ENCODE data around the gene LIPA.
"Not testable (repeated sequence)": the region's sequence is repeated elsewhere in the genome, so short reads cannot be mapped to it uniquely, and the experiment has no call there.

The LIPA gene

GRCh38 chr10:89270153-89270483 is 18.5 kb upstream of the LIPA start:
- DNase-seq (ENCODE audit: low read depth in 2 of 2): no peak

GRCh38 chr10:89269433-89270152 is 18.0 kb upstream of the LIPA start:
- DNase-seq (ENCODE audit: low read depth in 2 of 2): no peak

- DNase-seq (ENCODE audit: low read depth in 2 of 2): no peak
Observed at GRCh38 chr10:89266721-89267453, 15.3 kb upstream of the LIPA start.

GRCh38 chr10:89263531-89263930 is 12.0 kb upstream of the LIPA start:
- DNase-seq (ENCODE audit: low read depth in 2 of 2): no peak

DNA sequence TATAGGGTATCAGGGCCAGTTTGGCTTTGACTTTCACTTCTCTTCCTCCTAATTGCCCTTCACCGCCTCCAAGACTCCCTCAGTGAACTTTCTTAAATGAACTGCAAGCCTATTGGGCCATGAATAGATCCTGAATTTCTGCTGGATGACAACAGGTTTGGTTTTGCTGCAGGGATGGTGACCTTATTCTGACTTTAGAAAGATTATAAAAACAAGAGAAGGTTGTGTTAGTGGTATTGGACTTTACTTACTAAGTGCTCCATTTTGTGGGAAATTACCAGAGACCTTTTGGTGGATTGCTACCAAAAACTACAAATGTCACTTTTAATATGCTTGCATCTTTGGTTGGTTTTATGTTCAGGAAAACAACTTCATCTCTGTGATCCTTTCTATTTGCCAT is 11.5 kb upstream of the LIPA start:
- DNase-seq (ENCODE audit: low read depth in 2 of 2): no peak

DNA sequence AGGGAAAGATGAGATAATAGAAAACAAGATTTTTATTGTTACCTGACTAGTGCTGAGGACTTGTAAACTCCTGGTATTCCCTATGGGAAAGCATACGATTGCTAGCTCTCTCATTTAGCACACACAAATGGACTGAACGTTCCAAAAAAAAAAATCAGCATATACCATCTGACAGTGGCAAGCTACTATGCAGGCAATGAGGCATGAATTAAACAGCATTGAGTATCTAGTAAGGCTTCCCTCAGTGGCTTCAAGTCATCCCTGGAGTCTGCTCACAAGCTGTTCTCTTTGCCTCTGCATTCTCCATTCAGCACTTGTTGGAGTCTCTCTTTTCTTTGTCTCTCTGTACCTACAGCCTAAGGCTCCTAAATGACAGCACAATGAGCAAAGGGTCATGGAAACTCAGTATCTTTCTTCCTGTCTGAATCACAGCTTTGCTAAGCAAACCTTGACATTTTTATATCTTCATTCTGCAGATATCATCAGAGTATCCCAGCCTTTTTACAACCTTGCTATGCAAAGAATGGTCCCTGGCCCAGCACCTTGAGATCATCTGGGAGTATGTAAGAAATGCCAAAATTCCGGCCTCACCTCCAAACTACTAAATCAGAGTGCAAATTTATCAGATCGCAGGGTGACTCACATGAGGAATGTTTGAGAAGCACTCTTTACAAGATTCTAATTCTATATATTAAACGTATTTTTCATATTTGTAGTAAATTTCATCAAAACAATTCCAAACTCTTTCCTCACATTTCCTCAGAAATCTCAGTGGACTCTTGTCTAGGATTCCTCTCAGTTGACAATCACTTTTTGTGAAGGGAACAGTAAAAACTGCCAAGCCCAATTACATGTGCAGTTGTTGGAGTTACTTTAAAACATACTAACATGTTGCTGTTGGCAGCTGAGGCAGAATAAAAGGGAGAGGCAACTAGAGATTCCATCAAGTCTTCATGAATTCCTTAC is 10.8 kb upstream of the LIPA start:
- no peak for DNase-seq (ENCODE audit: low read depth in 2 of 2)

DNA sequence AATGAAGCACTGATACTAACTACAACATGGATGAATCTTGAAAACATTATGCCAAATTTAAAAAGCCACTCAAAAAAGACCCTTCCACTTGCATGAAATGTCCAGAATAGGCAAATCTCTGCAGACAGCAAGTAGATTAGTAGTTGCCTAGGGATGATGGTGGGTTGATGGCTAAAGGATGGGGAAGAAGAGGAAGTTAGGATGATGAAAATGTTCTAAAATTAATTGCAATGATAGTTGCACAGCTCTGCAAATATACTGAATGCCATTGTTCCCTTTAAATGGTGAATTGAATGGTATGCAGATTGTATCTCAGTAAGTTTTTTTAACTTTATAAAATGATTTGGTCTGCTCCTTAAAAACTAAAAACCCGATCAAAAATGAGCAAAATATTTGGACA is 7.3 kb upstream of the LIPA start:
- DNase-seq (ENCODE audit: low read depth in 2 of 2): no peak

DNA sequence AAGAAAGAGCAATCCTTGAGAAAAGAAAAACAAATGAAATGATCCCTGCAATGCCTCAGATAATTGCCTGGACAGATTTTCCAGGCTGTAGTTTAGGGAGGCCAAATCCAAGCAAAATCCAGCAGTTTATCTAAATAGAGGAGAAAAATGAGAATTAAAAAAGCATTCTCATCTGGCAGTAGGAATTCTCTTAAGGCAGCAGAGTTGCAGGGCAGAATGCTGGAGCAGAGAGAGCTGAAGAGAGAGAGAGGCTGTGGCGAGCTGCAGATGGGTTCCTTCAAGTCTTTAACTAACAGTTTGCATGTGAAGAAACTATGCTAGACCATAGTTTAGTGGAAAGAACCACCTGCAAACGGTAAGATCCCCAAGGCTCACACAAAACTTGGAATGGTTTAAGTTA is 6.0 kb upstream of the LIPA start:
- no peak for DNase-seq (ENCODE audit: low read depth in 2 of 2)

DNA sequence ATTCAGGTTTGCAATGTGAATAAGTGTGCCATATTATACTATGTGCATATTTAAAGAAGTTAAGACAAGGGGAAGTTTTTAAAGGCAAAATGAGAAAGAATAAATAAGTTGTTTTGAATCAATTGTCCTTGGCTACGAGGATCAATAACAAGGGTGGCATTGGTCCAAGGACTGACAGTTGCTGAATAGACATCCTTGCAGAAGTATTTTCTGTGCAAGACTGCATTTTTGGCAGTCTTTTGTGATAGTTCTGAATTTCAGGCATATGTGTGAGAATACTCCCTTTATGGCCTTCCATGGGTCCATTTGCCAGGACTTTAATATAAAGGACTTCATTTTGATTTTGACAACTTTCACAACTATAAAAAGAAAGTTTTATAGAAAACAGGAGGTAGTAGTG is 5.4 kb upstream of the LIPA start:
- DNase-seq (ENCODE audit: low read depth in 2 of 2): no peak

GRCh38 chr10:89256340-89256739 is 4.8 kb upstream of the LIPA start:
- DNase-seq (ENCODE audit: low read depth in 2 of 2): no peak

GRCh38 chr10:89255793-89256192 is 4.2 kb upstream of the LIPA start:
- DNase-seq (ENCODE audit: low read depth in 2 of 2): no peak

DNA sequence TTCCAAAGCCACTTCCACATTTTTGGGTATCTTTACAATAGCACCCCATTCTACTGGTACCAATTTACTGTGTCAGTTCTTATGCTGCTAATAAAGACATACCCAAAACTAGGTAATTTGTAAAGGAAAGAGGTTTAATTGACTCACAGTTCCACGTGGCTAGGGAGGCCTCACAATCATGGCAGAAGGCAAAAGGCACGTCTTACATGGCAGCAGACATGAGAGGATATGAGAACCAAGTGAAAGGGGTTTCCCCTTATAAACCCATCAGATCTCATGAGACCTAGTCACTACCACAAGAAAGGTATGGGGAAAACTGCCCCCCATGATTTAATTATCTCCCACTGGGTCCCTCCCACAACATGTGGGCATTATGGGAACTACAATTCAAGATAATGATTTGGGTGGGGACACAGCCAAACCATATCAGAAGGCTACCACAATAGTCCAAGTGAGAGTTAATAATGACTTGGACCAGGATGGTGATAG is 3.6 kb upstream of the LIPA start:
- not testable (repeated sequence) for DNase-seq (ENCODE audit: low read depth in 2 of 2)

GRCh38 chr10:89252225-89252585 is 630 bp upstream of the LIPA start:
- no peak for DNase-seq (ENCODE audit: low read depth in 2 of 2)

DNA sequence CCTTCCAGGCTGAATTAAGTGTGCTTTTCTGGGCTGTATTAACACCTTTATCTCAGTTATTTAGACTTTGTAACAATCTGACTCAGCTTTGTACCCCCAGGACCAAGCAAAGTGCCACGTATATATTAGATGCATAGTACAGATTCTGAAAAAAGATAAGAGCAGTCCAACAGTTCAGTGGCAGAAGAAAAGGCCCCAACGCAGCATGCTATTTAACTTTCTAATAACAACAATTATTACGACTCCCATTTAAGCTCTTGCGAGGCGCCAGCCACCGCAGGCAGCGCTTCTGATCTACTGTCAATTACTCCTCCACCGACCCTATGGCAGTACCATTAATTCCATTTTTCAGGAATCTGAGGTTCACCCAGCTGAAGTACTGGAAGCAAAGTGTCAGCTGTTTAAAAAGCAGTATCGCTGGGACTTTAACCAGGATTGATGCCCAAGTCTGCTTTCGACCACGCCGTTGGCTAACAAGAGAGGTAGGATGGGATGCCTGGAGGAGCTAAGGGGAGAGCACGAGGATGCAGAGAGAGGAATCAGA is 638 bp downstream of the LIPA start:
- DNase-seq (ENCODE audit: low read depth in 2 of 2): no peak

DNA sequence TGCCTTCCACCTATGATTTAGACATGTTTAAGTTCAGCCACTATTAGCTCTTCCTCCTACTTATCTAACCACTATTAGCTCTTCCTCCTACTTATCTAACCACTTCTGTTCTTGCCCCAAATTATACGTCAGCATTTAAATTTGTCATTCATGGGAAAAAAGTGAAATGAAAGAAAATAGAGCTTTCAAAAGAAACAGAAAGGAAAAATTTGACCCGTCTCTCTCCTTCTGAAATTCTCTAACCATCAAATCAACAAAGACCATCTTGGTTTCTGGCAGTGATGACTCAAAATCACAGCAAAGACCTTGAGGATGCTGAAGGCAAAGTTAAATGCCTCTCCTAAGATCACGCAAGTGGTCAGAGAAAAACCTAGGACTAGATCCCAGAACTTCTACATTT is 2.6 kb downstream of the LIPA start:
- DNase-seq (ENCODE audit: low read depth in 2 of 2): no peak

DNA sequence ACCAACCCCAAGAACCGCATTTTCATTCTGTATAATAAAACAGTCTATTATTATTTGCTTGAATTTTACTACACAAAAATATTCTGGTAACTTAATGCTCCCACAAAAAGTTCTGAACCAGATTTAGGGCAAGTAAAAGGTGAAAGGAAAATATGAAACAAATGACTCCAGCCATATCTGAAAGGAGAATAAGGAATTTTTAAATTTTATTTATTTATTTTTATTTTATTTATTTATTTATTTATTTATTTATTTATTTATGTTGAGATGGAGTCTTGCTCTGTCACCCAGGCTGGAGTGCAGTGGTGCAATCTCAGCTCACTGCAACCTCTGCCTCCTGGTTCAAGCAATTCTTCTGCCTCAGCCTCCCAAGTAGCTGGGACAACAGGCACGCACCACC is 4.0 kb downstream of the LIPA start:
- DNase-seq (ENCODE audit: low read depth in 2 of 2): not testable (repeated sequence)

DNA sequence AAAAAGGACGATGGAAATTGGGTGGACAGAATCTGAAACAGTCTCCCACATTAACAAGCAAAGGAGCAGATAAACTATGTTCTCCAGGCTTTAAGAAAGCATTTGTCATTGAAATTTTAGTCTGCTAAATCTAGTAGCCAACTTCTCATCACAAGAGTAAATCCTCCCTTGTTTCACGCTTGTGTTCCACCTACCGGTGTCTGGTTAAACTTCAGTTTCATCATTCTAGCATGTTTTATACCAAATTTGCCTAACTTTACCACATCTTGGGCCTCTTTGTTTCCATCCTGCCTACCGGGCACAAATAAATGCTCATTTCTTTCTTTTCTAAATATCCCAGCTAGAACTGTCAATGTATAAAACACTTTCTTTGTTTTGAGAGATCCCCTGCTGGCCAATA is 5.8 kb downstream of the LIPA start:
- no peak for DNase-seq (ENCODE audit: low read depth in 2 of 2)

- no peak for DNase-seq (ENCODE audit: low read depth in 2 of 2)
Observed at GRCh38 chr10:89242840-89243568, 8.6 kb downstream of the LIPA start.

DNA sequence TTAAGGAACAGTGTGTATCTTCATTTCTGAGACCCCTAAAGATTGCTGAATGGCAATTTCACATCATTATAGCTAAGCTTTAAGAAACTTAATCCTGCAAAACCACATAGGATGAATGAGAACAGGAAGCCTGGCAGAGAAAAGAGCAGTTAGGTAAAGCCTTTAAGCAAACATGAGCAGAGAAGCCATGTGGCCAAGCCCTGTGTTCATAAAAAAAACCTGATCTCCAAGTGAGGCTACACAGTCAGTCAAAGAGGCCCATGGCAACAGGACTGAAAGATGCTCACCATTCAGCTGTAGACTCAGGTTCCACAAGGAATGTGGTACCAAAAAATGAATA is 9.3 kb downstream of the LIPA start:
- DNase-seq (ENCODE audit: low read depth in 2 of 2): no peak

GRCh38 chr10:89241486-89242344 is 9.9 kb downstream of the LIPA start:
- no peak for DNase-seq (ENCODE audit: low read depth in 2 of 2)

GRCh38 chr10:89241026-89241425 is 10.5 kb downstream of the LIPA start:
- no peak for DNase-seq (ENCODE audit: low read depth in 2 of 2)

All from stimulated activated CD4-positive, alpha-beta T cell treated with anti-CD3 and anti-CD28 coated beads, Interleukin-1b, Interleukin-23, amount 100 ng/mL, for 4 hours (primary cell).